Heart left ventricle (tissue), 13 donors: Measurements from ENCODE around the gene ACAD11.

Source experiments
- POLR2A ChIP-seq, 2 donors: fragments of 450-650 bp; IDR thresholded peaks; one replicate each; pipeline ENCODE4 v1.6.1; 2017; ENCODE audit warnings: antibody characterized with exemption in 2 of 2, mild to moderate bottlenecking in 2 of 2, moderate library complexity in 2 of 2
- TF ChIP-seq, protein P1 (sequence below), 12 donors: fragments of 200-600 bp; sonication (generic) in 4 of 12; IDR thresholded peaks; one replicate each; pipeline versions ENCODE4 v1.5.0 to v1.8.0; 2018 to 2022; ENCODE audit warnings: antibody characterized with exemption in 12 of 12, mild to moderate bottlenecking in 5 of 12
- donor health status: ischemic (EF 13 %, LVEDD 7.1; RV severe dilation, severe dysfunction).
- donor health status: DM: no; HTN: yes; CAD: no.
- donor health status: DM: no; HTN: no; CAD: no.
- donor health status: ischemic (EF 25% LVEDD 6.9; RV normal size, moderate dysfunction).
- donor health status: ischemic (EF 25% LVEDD 5.7; RV mildly dilated, moderate dysfunction).
- donor health status: ischemic (EF 35%, LVEDD 5.7; RV mildly dilated, moderate dysfunction).
- donor health status: nonischemic (EF 11% LVEDD 7.7; RV severe dilation, severe dysfunction).
- donor health status: DM: yes; HTN: yes; CAD: no.
- donor health status: PGD.
- donor health status: ischemic (EF 29% LVEDD 5.4; RV normal size, mild dysfunction).
- donor health status: nonischemic (EF 23%, LVEDD 6.1; RV moderate dilation, normal function).

DNA sequence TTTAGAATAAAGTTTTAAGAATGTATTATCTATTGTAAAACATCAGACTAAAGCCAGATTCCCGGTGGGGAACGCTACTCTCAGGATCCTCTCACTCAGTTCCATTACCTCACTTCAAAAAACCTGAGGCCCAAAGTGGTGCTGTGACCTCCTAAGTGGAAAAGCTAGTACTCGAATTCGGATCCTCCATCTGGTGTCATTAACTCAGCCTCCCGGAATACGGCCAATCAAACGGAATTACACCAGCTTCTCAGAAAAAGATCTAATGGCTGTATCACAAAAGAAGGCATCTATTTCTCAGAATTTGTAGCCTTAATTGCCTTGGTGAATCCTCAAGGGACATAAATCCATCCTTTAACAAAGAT is 627 bp downstream of the ACAD11 start:
- TF ChIP-seq, protein P1, sequence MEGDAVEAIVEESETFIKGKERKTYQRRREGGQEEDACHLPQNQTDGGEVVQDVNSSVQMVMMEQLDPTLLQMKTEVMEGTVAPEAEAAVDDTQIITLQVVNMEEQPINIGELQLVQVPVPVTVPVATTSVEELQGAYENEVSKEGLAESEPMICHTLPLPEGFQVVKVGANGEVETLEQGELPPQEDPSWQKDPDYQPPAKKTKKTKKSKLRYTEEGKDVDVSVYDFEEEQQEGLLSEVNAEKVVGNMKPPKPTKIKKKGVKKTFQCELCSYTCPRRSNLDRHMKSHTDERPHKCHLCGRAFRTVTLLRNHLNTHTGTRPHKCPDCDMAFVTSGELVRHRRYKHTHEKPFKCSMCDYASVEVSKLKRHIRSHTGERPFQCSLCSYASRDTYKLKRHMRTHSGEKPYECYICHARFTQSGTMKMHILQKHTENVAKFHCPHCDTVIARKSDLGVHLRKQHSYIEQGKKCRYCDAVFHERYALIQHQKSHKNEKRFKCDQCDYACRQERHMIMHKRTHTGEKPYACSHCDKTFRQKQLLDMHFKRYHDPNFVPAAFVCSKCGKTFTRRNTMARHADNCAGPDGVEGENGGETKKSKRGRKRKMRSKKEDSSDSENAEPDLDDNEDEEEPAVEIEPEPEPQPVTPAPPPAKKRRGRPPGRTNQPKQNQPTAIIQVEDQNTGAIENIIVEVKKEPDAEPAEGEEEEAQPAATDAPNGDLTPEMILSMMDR (IDR thresholded peaks at IDR 0.05): no peak
- no peak for TF ChIP-seq POLR2A (IDR thresholded peaks at IDR 0.05)
